ENCODE results near the gene NUDT21.
"Not testable (repeated sequence)": the region's sequence is repeated elsewhere in the genome, so short reads cannot be mapped to it uniquely, and the experiment has no call there.

NUDT21 gene

GRCh38 chr16:56396724-56397123 is 54.4 kb downstream of the NUDT21 start:
- peaks cover 10% of the 10 kb centered on the region for H3K4me1 Mint-ChIP-seq (ENCODE audit: low read depth)
- not testable (repeated sequence) for H3K27ac Mint-ChIP-seq; DNase-seq (ENCODE audit: low spot score); H3K4me3 Mint-ChIP-seq; H3K27me3 Mint-ChIP-seq (ENCODE audit: low read depth); H3K9me3 Mint-ChIP-seq
- peaks cover 50% of the 10 kb centered on the region for H3K36me3 Mint-ChIP-seq (ENCODE audit: low read depth)

- Mint-ChIP-seq H3K27ac (no peak overlapping the region), H3K4me3 (no peak overlapping the region), H3K4me1 (ENCODE audit: low read depth) (peaks cover 10% of the 10 kb centered on the region), H3K27me3 (ENCODE audit: low read depth) (no peaks in the 10 kb centered on the region), H3K36me3 (ENCODE audit: low read depth) (peaks cover 47% of the 10 kb centered on the region), H3K9me3 (no peaks in the 10 kb centered on the region)
- no peak for DNase-seq (ENCODE audit: low spot score)
These were observed 61.6 kb downstream of the NUDT21 start for GRCh38 chr16:56389554-56389953.

GRCh38 chr16:56388209-56388608 is 62.9 kb downstream of the NUDT21 start:
- H3K9me3 Mint-ChIP-seq, result peaks cover 3% of the 10 kb centered on the region
- H3K36me3 Mint-ChIP-seq (ENCODE audit: low read depth), result peaks cover 55% of the 10 kb centered on the region
- H3K4me3 Mint-ChIP-seq, result no peak overlapping the region
- H3K27ac Mint-ChIP-seq, result no peak overlapping the region
- H3K27me3 Mint-ChIP-seq (ENCODE audit: low read depth), result no peaks in the 10 kb centered on the region
- H3K4me1 Mint-ChIP-seq (ENCODE audit: low read depth), result peaks cover 5% of the 10 kb centered on the region
- DNase-seq (ENCODE audit: low spot score), result no peak

- peaks cover 57% of the 10 kb centered on the region for H3K36me3 Mint-ChIP-seq (ENCODE audit: low read depth)
- peaks cover 5% of the 10 kb centered on the region for H3K9me3 Mint-ChIP-seq
These were observed 63.7 kb downstream of the NUDT21 start for GRCh38 chr16:56387396-56387795.

GRCh38 chr16:56384074-56384721 is 66.9 kb downstream of the NUDT21 start:
- Mint-ChIP-seq H3K27me3 (ENCODE audit: low read depth) (no peaks in the 10 kb centered on the region), H3K4me3 (no peak overlapping the region)

More at GRCh38 chr16:56387396-56387795, 63.7 kb downstream of the NUDT21 start:
- Mint-ChIP-seq H3K27me3 (ENCODE audit: low read depth) (no peaks in the 10 kb centered on the region), H3K4me3 (no peak overlapping the region), H3K27ac (no peak overlapping the region), H3K4me1 (ENCODE audit: low read depth) (peaks cover 2% of the 10 kb centered on the region)
- no peak for DNase-seq (ENCODE audit: low spot score)

GRCh38 chr16:56382901-56383355 is 68.2 kb downstream of the NUDT21 start:
- Mint-ChIP-seq H3K4me1 (ENCODE audit: low read depth) (no peaks in the 10 kb centered on the region), H3K9me3 (peaks cover 27% of the 10 kb centered on the region), H3K27ac (no peak overlapping the region), H3K27me3 (ENCODE audit: low read depth) (no peaks in the 10 kb centered on the region), H3K4me3 (no peak overlapping the region), H3K36me3 (ENCODE audit: low read depth) (peaks cover 82% of the 10 kb centered on the region)
- no peak for DNase-seq (ENCODE audit: low spot score)

More at GRCh38 chr16:56384074-56384721, 66.9 kb downstream of the NUDT21 start:
- Mint-ChIP-seq H3K9me3 (peaks cover 22% of the 10 kb centered on the region), H3K27ac (no peak overlapping the region), H3K4me1 (ENCODE audit: low read depth) (no peaks in the 10 kb centered on the region), H3K36me3 (ENCODE audit: low read depth) (peaks cover 71% of the 10 kb centered on the region)
- DNase-seq (ENCODE audit: low spot score), result no peak

GRCh38 chr16:56382459-56382858 is 68.7 kb downstream of the NUDT21 start:
- Mint-ChIP-seq H3K4me3 (no peak overlapping the region), H3K9me3 (peaks cover 27% of the 10 kb centered on the region), H3K4me1 (ENCODE audit: low read depth) (no peaks in the 10 kb centered on the region), H3K27ac (no peak overlapping the region), H3K36me3 (ENCODE audit: low read depth) (peaks cover 84% of the 10 kb centered on the region), H3K27me3 (ENCODE audit: low read depth) (no peaks in the 10 kb centered on the region)
- no peak for DNase-seq (ENCODE audit: low spot score)

- H3K27me3 Mint-ChIP-seq (ENCODE audit: low read depth); H3K4me3 Mint-ChIP-seq; DNase-seq (ENCODE audit: low spot score); H3K4me1 Mint-ChIP-seq (ENCODE audit: low read depth); H3K27ac Mint-ChIP-seq: not testable (repeated sequence)
- Mint-ChIP-seq H3K9me3 (peaks cover 27% of the 10 kb centered on the region), H3K36me3 (ENCODE audit: low read depth) (peaks cover 81% of the 10 kb centered on the region)
These were observed 70.2 kb downstream of the NUDT21 start for GRCh38 chr16:56380778-56381485.

Measured in T-helper 2 cell treated with Interferon-gamma antibody and Interleukin-4, amounts not matched to agents 5 μg/mL and 100 μg/mL, for 36 hours (primary cell).